GM12874 (cell line): ENCODE data around the gene ZSCAN5A.

ENCODE experiments used
- TF ChIP-seq, protein P1 (sequence below): IDR thresholded peaks from 2 replicates; pipeline ENCODE4 v1.5.1; 2011; ENCODE audit warnings: low read depth, mild to moderate bottlenecking, control low read depth, low read length, moderate library complexity; ENCODE audit not compliant: insufficient read depth

The ZSCAN5A gene, protein sequence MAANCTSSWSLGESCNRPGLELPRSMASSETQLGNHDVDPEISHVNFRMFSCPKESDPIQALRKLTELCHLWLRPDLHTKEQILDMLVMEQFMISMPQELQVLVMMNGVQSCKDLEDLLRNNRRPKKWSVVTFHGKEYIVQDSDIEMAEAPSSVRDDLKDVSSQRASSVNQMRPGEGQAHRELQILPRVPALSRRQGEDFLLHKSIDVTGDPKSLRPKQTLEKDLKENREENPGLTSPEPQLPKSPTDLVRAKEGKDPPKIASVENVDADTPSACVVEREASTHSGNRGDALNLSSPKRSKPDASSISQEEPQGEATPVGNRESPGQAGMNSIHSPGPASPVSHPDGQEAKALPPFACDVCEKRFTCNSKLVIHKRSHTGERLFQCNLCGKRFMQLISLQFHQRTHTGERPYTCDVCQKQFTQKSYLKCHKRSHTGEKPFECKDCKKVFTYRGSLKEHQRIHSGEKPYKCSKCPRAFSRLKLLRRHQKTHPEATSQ

DNA sequence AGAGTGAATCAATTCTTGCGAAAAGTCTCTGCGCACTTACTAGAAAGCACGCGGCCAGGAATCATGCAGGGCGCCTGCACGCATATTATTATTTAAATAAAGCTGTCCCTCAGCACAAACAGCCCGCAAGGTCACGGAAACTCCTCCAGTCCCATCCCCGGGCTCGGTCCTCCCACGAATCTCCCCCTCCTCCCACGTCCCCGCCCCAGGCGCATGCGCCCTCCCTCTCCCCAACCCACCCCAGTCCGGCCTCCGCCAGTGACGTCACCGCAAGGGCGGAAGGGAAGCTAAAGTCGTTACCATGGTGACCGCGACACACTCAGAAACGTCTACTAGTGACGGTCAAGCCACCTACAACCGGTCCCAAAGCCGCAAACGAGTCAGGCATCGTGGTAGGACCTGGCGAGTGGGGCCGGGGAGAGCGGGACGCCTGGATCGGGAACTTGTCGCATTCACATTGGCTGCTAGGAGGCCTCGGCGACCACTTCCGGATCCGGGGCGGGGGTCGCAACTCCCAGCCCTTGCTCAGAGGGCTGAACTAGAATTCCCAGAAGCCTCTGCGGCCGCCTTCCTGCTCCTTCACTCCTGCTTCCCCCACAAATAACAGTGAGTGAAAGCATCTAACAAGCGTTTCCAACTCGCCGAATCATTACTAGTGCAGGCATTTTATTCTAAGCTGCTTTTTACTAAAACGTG lies at the start of gene ZSCAN5A:
Gene ZSCAN5A, minus strand, starts transcription at position 459 of the 696 bp plus-strand sequence. CDS start 89,793 bp downstream, outside the sequence.
- TF ChIP-seq, protein P1, sequence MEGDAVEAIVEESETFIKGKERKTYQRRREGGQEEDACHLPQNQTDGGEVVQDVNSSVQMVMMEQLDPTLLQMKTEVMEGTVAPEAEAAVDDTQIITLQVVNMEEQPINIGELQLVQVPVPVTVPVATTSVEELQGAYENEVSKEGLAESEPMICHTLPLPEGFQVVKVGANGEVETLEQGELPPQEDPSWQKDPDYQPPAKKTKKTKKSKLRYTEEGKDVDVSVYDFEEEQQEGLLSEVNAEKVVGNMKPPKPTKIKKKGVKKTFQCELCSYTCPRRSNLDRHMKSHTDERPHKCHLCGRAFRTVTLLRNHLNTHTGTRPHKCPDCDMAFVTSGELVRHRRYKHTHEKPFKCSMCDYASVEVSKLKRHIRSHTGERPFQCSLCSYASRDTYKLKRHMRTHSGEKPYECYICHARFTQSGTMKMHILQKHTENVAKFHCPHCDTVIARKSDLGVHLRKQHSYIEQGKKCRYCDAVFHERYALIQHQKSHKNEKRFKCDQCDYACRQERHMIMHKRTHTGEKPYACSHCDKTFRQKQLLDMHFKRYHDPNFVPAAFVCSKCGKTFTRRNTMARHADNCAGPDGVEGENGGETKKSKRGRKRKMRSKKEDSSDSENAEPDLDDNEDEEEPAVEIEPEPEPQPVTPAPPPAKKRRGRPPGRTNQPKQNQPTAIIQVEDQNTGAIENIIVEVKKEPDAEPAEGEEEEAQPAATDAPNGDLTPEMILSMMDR: no peak

DNA sequence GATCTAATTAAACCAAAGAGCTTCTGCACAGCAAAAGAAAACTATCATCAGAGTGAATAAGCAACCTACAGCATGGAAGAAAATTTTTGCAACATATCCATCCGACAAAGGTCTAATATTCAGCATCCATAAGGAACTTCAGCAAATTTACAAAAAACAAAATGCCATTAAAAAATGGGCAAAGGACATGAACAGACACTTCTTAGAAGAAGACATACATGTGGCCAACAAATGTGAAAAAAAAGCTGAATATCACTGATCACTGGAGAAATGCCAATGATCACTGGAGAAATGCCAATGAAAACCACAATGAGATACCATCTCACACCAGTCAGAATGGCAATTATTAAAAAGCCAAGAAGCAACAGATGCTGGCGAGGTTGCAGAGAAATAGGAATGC lies 46.2 kb upstream of the ZSCAN5A start:
- TF ChIP-seq, protein P1: no peak

GRCh38 chr19:56356944-56357343 lies 42.3 kb upstream of the ZSCAN5A start:
- TF ChIP-seq, protein P1: no peak

- TF ChIP-seq, protein P1: no peak
Measured at GRCh38 chr19:56355517-56355916, 40.9 kb upstream of the ZSCAN5A start.

DNA sequence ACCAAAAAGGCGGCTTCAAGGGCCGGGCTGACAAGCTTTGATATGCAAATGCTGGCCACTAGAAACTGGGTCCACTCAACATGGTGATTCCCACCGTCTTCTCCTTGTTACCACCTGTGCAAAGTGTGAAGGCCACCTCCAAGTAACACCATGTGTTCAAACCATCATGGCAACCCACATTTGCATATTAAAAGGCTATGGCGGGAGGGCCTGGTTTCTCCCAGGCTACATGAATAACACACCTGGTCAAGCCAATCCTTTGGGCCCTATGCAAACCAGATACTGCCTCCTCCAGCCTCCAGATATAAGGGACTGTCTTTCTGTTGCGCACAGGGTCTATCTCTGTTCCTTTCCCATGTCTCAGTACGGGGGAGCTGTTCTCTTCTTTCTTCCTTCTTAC lies 36.6 kb upstream of the ZSCAN5A start:
- TF ChIP-seq, protein P1: no peak

DNA sequence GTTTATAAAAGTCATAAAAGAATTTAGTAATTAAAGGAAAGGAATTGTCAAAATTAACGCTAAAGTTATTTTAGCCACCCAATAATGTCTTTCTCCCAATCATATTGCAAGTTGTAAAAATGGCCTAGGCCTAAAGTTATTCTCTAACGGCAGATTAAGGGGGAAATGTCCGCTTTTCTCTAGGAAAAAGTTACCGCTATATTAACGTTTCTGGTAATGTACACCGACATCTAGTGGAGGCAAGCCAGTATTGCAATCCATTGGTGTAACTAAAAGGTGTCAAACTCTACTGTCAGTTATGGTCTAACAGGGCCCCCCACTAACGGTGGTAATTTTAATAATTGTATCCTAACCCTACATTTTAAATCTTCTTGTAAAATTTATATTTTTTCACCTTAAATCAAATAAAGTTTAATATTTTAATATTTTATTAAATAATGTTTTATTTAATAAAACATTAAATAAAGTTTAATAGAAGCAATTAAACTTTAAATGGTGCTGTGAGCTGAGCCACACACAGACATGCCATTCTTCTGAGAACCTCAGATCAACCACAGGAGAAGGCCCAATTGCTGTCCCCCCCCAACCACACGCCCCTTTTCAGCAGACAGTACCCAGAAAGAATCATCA lies 35.9 kb upstream of the ZSCAN5A start:
- TF ChIP-seq, protein P1: peak; percentile 78

GRCh38 chr19:56348289-56348877 lies 33.7 kb upstream of the ZSCAN5A start:
- TF ChIP-seq, protein P1: peak; percentile 33; the same call in 1 of the 2 replicates
